SK-N-SH treated with all-trans-retinoic acid at 6 μM for 48 hours (cell line): Measurements from ENCODE around the gene USP4.

Experiments
- CREB5 ChIP-seq: fragments of 250-450 bp; sonication (Bioruptor Pico); IDR thresholded peaks from 2 replicates; pipeline ENCODE4 v1.5.1; 2020; ENCODE audit warnings: low read depth, mild to moderate bottlenecking, moderate library complexity
- CSDC2 ChIP-seq: fragments of 250-450 bp; sonication (Bioruptor Pico); IDR thresholded peaks from 2 replicates; pipeline ENCODE4 v1.5.0; 2020; ENCODE audit warnings: mild to moderate bottlenecking, moderate library complexity
- CSRNP3 ChIP-seq: fragments of 250-450 bp; sonication (Bioruptor Pico); IDR thresholded peaks from 2 replicates; pipeline ENCODE4 v1.5.1; 2021; ENCODE audit warnings: mild to moderate bottlenecking, moderate library complexity
- ISL1 ChIP-seq: fragments of 250-450 bp; sonication (Bioruptor Pico); IDR thresholded peaks from 2 replicates; pipeline ENCODE4 v2.1.2; 2022; ENCODE audit warnings: mild to moderate bottlenecking, moderate library complexity
- POU6F1 ChIP-seq: fragments of 250-450 bp; sonication (Bioruptor Pico); IDR thresholded peaks from 2 replicates; pipeline ENCODE4 v1.8.0; 2021; ENCODE audit warnings: low read depth, mild to moderate bottlenecking, moderate library complexity, borderline replicate concordance
- PPARA ChIP-seq: fragments of 250-450 bp; sonication (Bioruptor Pico); IDR thresholded peaks from 2 replicates; pipeline ENCODE4 v1.5.0; 2020; ENCODE audit warnings: mild to moderate bottlenecking, borderline replicate concordance
- ZFP30 ChIP-seq: fragments of 450-650 bp; formaldehyde crosslinking; IDR thresholded peaks from 2 replicates; pipeline ENCODE4 v1.5.0; 2022; ENCODE audit warnings: mild to moderate bottlenecking, moderate library complexity
- ZNF565 ChIP-seq: fragments of 450-650 bp; formaldehyde crosslinking; conservative IDR thresholded peaks from 2 replicates; pipeline ENCODE4 v1.5.0; 2020; ENCODE audit warnings: low read depth, mild to moderate bottlenecking, moderate library complexity

GRCh38 chr3:49237344-49237743, 102.5 kb downstream of the USP4 start:
- TF ChIP-seq POU6F1 (CRISPR knock-in tag) (no peak), ZNF565 (CRISPR knock-in tag) (no peak), CSDC2 (CRISPR knock-in tag) (no peak), PPARA (CRISPR knock-in tag) (no peak), CREB5 (no peak), CSRNP3 (CRISPR knock-in tag) (no peak), ISL1 (CRISPR knock-in tag) (no peak), ZFP30 (no peak)
